ENCODE measurements around the gene NEDD9. TPM values are rescaled to one million over a fixed set of nuclear protein-coding genes. Genes with fewer than 3 reads are reported as not detected.

The NEDD9 gene
- total and polyA plus RNA-seq, 2 experiments from 2014 or later = 4.4 to 13.0 TPM

DNA sequence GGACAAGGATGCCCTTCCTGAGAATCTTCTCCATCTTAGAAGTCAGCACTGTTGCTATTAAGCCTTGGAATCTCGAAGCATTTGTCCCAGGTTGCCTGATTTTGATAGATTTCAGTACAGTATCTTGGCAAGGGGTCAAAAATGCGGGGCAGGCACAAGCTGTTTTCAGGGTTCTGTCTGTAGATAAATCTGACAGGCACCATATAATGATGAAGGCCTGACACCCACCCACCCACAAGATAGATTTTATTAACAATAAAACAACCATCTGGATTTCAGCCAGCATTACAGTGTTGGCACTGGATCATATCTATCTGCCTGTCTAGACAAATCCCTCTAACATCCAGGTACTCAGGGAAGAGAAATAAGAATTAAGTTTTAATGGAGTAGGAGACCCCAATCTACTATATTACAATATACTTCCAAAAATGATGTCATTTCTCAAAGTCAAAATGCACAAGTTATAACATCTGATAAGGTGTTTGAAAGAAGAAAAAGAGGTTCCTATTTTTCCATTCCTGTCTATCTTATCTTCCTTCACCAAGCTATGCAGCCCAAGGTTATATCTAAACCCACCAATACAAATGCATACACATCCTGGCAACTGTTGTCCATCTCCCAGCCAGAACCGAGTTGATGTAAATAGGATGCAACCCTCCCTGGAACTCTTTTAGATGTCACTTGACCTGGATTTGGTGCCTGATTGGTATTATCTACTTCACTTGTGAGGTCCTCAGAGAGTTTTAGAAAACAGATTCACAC lies 10.7 kb downstream of the NEDD9 start:
- H4K20me1 ChIP-seq (replicated peaks; ENCODE audit: insufficient read depth) = no peaks in the 10 kb centered on the region; the same call in 1 of the 2 replicates
- H3K9me3 Mint-ChIP-seq = no peaks in the 10 kb centered on the region
- H3K9me2 ChIP-seq (ENCODE audit: insufficient read depth) = no peaks in the 10 kb centered on the region
- no peak overlapping the region for H2AFZ ChIP-seq
- H3K27me3 Mint-ChIP-seq (ENCODE audit: insufficient read depth, low read depth, poor library complexity) = no peaks in the 10 kb centered on the region
- TF ChIP-seq EZH2phosphoT487 (IDR thresholded peaks at IDR 0.05; ENCODE audit: unreplicated experiment) (no peak), ZNF331 (CRISPR knock-in tag; IDR thresholded peaks at IDR 0.05; ENCODE audit: low read depth) (no peak), ZNF114 (CRISPR knock-in tag; IDR thresholded peaks at IDR 0.05) (no peak)
- TF ChIP-seq, protein P1, sequence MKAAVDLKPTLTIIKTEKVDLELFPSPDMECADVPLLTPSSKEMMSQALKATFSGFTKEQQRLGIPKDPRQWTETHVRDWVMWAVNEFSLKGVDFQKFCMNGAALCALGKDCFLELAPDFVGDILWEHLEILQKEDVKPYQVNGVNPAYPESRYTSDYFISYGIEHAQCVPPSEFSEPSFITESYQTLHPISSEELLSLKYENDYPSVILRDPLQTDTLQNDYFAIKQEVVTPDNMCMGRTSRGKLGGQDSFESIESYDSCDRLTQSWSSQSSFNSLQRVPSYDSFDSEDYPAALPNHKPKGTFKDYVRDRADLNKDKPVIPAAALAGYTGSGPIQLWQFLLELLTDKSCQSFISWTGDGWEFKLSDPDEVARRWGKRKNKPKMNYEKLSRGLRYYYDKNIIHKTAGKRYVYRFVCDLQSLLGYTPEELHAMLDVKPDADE (IDR thresholded peaks at IDR 0.05) = no peak
- TF ChIP-seq, protein P2, sequence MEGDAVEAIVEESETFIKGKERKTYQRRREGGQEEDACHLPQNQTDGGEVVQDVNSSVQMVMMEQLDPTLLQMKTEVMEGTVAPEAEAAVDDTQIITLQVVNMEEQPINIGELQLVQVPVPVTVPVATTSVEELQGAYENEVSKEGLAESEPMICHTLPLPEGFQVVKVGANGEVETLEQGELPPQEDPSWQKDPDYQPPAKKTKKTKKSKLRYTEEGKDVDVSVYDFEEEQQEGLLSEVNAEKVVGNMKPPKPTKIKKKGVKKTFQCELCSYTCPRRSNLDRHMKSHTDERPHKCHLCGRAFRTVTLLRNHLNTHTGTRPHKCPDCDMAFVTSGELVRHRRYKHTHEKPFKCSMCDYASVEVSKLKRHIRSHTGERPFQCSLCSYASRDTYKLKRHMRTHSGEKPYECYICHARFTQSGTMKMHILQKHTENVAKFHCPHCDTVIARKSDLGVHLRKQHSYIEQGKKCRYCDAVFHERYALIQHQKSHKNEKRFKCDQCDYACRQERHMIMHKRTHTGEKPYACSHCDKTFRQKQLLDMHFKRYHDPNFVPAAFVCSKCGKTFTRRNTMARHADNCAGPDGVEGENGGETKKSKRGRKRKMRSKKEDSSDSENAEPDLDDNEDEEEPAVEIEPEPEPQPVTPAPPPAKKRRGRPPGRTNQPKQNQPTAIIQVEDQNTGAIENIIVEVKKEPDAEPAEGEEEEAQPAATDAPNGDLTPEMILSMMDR (conservative IDR thresholded peaks at IDR 0.05; ENCODE audit: low read depth in 2 of 2) = no peak
- TF ChIP-seq, protein P3, sequence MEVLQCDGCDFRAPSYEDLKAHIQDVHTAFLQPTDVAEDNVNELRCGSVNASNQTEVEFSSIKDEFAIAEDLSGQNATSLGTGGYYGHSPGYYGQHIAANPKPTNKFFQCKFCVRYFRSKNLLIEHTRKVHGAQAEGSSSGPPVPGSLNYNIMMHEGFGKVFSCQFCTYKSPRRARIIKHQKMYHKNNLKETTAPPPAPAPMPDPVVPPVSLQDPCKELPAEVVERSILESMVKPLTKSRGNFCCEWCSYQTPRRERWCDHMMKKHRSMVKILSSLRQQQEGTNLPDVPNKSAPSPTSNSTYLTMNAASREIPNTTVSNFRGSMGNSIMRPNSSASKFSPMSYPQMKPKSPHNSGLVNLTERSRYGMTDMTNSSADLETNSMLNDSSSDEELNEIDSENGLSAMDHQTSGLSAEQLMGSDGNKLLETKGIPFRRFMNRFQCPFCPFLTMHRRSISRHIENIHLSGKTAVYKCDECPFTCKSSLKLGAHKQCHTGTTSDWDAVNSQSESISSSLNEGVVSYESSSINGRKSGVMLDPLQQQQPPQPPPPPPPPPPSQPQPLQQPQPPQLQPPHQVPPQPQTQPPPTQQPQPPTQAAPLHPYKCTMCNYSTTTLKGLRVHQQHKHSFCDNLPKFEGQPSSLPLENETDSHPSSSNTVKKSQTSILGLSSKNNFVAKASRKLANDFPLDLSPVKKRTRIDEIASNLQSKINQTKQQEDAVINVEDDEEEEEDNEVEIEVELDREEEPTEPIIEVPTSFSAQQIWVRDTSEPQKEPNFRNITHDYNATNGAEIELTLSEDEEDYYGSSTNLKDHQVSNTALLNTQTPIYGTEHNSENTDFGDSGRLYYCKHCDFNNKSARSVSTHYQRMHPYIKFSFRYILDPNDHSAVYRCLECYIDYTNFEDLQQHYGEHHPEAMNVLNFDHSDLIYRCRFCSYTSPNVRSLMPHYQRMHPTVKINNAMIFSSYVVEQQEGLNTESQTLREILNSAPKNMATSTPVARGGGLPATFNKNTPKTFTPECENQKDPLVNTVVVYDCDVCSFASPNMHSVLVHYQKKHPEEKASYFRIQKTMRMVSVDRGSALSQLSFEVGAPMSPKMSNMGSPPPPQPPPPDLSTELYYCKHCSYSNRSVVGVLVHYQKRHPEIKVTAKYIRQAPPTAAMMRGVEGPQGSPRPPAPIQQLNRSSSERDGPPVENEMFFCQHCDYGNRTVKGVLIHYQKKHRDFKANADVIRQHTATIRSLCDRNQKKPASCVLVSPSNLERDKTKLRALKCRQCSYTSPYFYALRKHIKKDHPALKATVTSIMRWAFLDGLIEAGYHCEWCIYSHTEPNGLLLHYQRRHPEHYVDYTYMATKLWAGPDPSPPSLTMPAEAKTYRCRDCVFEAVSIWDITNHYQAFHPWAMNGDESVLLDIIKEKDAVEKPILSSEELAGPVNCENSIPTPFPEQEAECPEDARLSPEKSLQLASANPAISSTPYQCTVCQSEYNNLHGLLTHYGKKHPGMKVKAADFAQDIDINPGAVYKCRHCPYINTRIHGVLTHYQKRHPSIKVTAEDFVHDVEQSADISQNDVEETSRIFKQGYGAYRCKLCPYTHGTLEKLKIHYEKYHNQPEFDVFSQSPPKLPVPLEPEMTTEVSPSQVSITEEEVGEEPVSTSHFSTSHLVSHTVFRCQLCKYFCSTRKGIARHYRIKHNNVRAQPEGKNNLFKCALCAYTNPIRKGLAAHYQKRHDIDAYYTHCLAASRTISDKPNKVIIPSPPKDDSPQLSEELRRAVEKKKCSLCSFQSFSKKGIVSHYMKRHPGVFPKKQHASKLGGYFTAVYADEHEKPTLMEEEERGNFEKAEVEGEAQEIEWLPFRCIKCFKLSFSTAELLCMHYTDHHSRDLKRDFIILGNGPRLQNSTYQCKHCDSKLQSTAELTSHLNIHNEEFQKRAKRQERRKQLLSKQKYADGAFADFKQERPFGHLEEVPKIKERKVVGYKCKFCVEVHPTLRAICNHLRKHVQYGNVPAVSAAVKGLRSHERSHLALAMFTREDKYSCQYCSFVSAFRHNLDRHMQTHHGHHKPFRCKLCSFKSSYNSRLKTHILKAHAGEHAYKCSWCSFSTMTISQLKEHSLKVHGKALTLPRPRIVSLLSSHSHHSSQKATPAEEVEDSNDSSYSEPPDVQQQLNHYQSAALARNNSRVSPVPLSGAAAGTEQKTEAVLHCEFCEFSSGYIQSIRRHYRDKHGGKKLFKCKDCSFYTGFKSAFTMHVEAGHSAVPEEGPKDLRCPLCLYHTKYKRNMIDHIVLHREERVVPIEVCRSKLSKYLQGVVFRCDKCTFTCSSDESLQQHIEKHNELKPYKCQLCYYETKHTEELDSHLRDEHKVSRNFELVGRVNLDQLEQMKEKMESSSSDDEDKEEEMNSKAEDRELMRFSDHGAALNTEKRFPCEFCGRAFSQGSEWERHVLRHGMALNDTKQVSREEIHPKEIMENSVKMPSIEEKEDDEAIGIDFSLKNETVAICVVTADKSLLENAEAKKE (CRISPR knock-in tag; IDR thresholded peaks at IDR 0.05) = no peak
- no peak overlapping the region for H3K27ac Mint-ChIP-seq
- H3K4me1 Mint-ChIP-seq = peaks cover 30% of the 10 kb centered on the region
- H3K36me3 Mint-ChIP-seq (ENCODE audit: low read depth) = no peaks in the 10 kb centered on the region
- peaks cover 3% of the 10 kb centered on the region; the same call in 1 of the 2 replicates for H3K36me3 ChIP-seq (ENCODE audit: insufficient read depth)
- H3F3A ChIP-seq (replicated peaks; ENCODE audit: low read depth) = no peaks in the 10 kb centered on the region
- ATAC-seq (no peak), DNase-seq (ENCODE audit: low spot score) (no peak)
- no peaks in the 10 kb centered on the region for H3K27me3 ChIP-seq (ENCODE audit: insufficient read depth)
- no peak overlapping the region for H3K4me3 Mint-ChIP-seq
- peaks cover 17% of the 10 kb centered on the region; the same call in 1 of the 2 replicates for H3K4me1 ChIP-seq (ENCODE audit: insufficient read depth)
- H3K4me2 ChIP-seq = no peak overlapping the region
- peaks cover 24% of the 10 kb centered on the region for H3K79me2 ChIP-seq (replicated peaks; ENCODE audit: insufficient read depth)
- H3K4me3 ChIP-seq = no peak overlapping the region
- H3K27ac ChIP-seq (ENCODE audit: low read depth) = no peak overlapping the region

All from GM23338 (cell line).